Measurements from ENCODE around the gene KYNU.
"Not testable (repeated sequence)": the region's sequence is repeated elsewhere in the genome, so short reads cannot be mapped to it uniquely, and the experiment has no call there.

Gene KYNU

DNA sequence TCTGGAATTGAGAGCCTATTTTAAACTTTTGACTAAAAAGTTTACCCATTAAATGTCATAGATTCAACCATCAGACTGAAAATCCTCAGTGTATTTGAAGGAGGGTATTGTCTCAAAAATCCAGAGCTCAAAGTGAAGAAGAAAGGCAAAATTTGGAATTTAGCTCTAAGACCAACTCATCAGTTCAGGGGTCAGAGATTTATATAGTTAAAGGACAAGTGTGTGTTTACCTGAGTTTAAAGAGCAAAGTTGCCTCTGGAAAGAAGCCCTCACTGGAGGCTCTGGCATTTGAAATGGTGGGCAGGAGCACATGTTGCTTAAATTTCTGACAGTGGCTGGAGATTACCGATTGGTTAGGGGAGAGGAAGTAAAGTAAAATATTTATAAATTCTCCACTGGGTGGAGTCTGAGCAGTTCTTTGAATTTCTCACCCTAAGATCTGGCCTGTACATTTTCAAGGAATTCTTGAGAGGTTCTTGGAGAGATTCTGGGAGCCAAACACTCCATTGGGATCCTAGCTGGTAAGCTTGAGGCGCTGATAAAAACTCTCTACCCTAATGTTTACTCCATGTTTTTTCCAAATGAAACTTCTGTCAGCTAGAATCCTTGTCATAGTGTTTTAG, at the start of gene KYNU:
Gene KYNU (plus strand): TSS at position 449 of the 623 bp plus-strand sequence. CDS start 7,704 bp downstream, outside the sequence.
- ATAC-seq (no peak), DNase-seq (no peak)

DNA sequence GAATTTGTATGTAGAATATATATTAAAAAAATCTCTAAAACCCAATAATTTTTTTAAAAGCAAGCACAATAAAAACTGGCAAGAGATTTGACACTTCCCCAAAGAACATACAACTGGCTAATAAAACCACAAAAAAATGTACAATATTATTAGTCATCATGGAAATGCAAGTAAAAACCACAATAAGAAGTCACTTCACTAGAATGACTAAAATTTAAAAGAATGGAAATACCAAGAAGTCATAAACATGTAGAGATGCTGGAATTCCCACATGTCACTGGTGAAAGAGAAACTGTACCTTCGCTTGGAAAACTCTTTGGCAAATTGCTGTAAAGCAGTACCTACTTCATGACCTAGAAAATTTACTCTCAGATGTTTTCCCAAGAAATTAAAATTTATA, 43.4 kb upstream of the KYNU start:
- ATAC-seq (no peak), DNase-seq (no peak)

DNA sequence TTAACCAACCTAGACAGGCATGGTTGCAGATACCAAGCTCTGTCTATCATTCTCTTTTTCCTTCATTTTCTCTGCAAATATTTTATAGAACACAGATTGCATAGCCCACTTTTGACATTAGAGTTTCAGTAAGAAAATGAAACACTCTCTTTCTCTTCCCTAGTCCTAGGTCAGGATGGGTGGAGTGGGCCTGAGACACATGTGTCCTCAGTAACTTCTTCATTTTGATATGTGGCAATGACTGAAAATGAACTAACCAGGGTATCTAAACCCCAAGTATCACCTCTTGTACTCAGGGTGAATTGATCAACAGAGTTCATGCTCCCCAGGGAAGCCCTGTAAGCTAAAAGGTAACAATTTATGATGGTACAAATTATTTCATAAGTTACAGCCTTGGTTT, 37.0 kb upstream of the KYNU start:
- ATAC-seq (no peak), DNase-seq (no peak)

DNA sequence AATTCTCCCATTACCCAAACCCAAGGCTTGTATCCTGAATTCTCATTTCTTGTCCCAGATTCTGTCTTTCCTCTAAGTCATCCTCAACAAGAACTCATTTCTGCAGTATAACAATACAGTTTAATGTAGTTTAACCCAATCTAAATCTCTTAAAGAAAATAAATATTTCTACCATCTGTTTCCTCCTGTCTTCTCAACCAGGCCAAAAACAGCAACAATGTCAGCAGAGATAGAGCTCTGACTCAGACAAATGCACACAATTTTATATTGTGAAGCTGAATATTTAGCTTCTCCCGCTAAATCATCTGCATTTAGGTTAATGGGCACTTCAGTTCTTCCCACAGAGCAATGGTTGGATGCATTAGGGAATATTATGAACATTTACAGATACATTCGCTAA, 35.7 kb upstream of the KYNU start:
- ATAC-seq (no peak), DNase-seq (no peak)

DNA sequence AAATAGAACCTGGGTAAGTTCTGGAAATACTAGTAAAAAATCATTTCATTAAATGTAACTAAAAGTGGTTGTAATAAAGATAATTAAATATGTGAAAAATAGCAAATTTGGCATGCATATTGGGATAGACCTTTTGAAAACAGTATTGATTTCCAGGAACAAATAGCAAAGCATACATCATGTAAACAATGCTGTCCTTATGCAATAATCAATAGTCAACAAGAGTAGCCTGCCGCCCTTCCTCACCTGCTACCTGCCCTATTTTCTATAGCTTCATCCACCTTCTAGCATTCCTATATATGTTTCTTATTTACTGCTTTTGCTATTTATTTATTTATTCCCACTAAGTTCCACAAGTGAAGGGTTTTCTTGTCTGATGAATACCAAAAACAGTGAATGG, 35.1 kb upstream of the KYNU start:
- DNase-seq (no peak), ATAC-seq (no peak)

DNA sequence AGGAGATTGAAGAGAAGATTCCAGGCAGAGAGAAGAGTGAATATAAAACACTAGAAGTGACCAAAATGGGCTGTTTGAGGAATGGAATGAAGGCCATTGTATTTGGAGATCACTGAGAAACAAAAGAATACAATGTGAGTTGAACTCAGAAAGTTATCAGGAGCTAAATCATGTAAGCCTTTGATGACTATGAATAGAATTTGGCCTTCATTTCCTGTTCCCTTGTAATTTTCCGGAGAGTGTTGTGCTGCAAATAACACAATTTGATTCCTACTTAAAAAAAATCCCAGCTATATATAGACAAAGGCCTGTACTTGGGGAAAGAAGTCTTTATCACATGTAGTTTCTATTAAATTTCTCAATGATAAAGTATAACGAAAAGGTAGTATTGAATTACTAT, 33.7 kb upstream of the KYNU start:
- ATAC-seq (no peak), DNase-seq (no peak)

DNA sequence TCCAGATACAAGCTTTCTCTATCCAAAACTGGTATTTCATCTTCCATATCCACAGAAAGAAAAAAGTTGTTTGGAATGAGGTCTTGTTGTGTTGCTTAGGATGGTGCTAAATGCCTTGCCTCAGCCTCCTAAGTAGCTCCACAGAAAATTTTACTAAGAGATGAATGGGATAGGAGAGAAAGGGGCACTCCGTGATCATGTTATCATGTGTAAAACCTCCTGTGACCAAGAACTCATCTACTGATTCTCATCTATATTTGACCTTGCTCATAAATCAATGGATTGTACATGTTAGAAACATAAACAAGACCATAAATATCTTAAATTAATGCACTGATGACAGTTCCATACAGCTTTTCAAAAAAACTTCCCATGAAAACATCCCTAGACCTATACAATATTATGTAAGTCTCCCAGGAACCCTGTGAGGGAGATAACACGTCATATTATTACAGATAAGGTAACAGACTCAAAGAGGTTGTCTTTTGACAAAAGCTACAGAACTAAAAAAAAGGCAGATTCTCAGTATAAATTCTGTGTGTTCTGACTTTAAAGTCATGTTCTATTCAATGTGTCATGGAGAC, 29.3 kb upstream of the KYNU start:
- DNase-seq (no peak), ATAC-seq (no peak)

DNA sequence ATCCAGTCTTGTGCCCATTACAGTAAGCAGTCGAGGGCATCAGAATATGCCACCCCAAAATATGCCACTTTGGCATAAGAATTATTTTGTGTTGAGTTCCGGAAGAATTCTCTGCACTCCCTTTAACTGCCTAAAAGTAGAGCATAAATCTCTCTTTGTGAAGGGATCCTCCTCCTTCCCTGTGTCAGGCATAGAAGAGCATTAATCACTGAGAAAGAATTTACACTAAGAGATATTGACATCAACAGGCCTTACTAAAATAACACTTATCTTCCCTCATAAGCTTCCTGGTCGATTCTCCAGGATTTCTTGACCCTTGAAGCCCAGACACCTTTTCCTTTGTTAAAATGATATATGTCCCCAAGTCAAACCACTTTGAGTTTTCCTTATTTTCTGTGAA, 27.6 kb upstream of the KYNU start:
- DNase-seq = no peak
- no peak for ATAC-seq

DNA sequence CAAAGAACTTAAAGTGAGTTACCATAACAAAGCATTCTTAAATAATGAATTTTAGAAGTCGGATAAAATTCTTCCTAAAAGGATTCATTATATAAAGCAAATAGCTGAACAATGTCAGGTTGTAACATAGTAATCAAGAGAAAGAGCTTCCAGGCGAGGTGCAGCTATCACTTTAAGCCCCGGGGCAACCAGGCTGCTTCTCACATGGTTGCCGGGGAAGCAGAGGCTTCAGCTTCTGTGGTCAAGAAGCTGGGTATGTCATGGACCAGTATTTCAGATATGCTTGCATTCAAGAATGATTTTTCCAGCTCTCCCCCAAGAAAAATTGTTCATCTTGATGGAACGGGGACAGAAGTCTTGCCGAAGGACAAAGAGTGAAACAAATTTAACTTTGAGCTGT, 23.6 kb upstream of the KYNU start:
- ATAC-seq (no peak), DNase-seq (no peak)

DNA sequence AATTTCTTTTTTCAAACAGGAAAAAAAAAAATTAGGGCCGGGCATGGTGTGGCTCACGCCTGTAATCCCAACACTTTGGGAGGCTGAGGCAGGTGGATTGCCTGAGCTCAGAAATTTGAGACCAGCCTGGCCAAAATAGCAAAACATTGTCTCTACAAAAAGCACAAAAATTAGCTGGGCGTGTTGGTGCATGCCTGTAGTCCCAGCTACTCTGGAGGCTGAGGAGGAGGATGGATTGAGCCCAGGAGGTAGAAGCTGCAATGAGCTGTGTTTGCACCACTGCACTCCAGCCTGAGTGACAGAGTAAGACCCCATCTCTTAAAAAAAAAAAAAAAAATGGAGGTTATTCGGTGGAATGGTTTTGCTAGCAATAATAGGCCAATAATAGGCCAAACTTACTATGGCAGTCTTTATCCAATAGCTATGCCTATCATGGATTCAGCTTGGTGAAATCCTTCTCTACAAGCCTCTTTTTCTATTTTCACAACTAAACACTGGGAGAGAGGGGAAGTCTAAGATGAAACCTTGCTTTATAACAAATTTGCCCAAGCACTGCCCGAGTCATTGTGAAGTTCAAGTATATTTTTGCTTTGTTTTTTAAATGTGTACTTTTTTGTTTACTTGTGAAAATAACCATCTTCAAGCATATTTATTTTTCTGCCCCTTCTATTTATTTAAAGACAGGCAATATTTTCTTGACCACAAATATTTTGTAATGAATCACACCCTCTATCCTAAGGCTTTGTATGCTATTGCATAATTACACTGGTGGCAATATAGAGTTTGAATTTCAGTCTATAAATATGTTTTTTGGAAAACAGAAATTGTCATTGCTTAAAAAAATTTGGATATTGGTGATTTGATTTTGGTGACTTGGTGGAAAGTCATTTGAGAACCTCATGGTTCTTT, 20.0 kb upstream of the KYNU start:
- no peak for ATAC-seq
- DNase-seq = no peak

DNA sequence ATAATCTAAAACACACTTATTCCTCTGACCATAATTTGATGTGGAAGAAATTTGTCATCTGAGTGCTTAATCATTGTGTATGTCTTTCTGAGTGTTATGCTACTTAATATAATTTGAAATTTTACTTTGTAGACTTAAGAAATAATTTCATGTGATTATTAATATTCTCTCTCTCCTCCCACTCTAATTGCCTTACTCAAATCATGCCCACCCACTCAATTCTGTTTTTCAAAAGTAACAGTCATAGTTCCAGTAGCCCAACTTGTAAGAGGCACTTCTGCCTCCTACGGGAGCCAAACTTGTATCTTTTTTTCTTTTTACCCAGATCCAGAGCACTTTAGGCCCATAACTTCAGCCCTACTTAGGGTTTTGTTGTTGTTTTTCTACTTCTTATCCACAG, 18.5 kb upstream of the KYNU start:
- DNase-seq (no peak), ATAC-seq (no peak)

DNA sequence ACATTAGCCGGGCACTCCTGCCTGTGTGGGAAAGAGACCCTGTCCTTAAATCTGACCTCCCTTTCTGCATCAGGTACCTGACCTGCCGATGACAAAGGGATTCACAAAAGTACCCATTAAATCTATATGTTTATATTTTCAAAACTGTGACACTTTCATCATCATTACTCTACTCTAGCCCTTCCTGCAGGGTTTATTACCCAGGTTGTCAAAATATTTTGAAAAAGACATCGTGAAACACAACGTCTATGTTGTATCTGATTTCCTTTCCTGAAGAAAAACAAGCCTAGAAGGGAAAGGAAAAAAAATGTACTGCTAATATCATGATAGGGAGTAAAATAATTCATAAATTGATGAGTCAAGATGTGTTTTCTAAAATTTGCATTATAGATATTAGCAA, 15.2 kb upstream of the KYNU start:
- no peak for DNase-seq
- ATAC-seq = no peak

DNA sequence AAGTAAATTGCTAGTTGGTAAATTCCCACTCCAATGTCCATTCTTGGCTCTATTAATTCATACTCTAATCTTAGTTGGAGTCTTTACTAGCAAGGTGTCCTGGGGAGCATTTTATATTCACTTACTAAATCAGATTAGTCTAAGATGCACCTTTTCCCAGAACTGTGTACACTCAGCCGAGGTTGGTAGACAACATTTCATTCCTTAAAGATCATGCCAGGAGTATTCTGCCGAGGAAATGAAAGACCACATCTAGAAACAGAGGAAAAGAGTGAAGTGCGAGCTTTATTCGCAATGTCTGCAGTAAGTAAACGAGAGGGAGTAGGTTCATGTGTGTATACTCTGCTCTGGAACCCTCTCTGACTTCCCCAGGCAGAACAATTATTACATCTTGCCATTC, 14.6 kb upstream of the KYNU start:
- DNase-seq (no peak), ATAC-seq (no peak)

DNA sequence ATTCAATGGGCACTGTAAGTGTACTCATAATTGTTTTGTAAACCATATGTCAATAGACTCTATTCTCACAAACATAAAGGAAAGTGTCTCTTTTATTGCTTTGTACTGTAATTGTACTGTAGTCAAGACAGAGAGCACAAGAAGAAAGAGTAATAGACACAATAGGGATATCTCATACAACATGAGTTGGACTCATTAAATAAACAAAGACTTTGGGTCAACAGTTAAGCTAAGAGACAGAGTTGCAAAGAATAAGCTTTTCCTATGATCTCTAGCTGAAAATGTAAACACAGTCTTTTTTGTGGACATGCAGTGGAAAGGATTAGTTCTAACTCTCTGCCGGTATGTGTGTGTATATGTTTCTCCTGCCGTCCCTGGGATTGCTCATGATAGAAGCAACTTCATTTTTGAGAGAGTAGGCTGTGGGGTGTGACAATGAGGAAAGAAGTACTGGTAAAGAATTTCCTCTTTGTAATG, 13.9 kb upstream of the KYNU start:
- no peak for DNase-seq
- ATAC-seq = no peak

DNA sequence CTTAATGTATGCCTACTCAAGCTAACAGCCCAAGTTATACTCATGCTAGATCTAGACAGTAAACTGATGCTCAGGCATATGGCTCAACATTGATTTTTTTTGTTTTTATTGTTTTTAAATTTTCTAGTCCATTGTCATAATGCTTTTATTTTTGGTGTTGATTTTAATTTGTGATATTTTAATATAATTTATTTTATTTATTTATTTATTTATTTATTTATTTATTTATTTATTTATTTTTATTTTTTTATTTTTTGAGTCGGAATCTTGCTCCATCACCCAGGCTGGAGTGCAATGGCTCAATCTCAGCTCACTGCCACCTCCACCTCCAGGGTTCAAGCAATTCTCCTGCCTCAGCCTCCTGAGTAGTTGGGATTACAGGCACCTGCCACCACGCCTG, 12.9 kb upstream of the KYNU start:
- DNase-seq, ATAC-seq: not testable (repeated sequence)

DNA sequence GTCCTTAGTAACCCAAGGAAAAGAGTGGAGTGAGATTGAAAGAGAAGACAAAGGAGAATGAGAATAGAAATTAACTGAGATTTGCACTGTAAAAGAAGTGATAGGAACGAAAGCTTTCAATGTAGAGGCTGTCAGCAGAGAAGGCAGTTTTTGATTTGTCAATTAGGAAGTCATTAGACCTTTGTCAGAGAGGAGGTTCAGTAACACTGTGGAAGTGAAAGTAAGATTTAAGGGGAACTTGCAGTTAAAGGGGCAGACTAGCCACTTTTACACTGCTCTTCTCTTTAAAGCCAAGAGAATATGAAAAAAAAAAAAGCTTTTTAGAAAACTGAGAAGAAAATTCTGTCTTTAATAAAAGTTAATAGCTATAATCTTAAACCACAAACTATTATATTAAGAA, 11.5 kb upstream of the KYNU start:
- ATAC-seq = no peak
- no peak for DNase-seq

DNA sequence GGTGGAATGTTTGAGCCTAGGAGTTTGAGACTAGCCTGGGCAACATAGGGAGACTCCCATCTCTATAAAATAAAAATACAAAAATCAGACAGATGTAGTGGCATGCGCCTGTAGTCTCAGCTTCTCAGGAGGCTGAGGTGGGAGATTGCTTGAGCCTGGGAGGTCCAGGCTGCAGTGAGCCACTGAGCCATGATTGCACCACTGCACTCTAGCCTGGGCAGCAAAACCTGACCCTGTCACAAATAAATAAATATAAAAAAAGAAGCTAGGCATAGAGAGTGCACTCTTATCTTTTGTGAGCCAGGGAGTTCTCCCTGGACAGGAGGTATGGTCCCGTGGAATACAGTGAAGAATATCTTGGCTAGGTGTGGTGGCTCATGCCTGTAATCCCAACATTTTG, 11.0 kb upstream of the KYNU start:
- no peak for DNase-seq
- ATAC-seq = no peak

DNA sequence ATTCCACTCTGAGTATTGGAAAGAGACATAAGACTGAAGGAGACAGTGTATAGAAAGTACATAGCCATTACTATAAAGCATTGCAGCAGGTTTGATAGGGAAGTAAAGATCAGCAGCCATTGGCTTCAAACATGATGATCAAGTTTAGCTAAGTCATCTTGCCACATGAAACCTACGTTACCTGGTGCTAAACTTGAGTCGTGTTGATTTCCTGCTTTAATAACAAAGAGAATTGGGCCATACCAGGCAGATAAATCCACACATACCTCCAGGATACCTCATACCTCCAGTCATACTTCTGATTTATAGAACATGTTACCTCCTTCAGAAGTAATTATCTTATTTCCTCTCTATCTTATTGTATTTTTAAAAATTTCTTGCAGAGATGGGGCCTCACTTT, 10.3 kb upstream of the KYNU start:
- DNase-seq (no peak), ATAC-seq (no peak)

DNA sequence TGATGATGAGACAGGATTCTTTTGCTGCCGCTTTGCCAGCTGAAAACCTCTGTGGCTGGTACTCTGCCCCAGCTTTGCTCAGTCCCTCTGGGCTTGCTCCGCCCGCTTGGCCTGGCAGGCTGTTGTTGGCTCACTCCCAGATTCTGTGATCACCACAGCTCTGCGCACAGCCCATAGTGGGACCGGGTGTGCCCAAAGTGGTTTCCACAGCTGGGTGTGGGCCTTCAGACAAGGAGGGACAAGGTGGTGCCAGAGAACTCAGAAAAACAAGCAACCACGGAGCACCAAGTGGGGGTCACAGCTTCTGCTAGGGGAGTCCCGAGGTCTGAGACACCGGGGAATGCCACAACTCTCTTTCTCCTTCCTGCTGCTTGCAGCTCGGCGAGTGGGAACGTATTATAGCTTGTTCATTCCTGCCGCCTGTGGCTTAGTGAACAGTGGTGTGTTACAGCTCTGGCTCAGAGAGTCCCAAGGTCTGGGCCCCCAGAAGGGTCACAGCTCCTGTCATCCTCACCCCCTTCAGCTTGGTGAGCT, 9.2 kb upstream of the KYNU start:
- DNase-seq = peak; percentile 6
- ATAC-seq = peak; percentile 48

DNA sequence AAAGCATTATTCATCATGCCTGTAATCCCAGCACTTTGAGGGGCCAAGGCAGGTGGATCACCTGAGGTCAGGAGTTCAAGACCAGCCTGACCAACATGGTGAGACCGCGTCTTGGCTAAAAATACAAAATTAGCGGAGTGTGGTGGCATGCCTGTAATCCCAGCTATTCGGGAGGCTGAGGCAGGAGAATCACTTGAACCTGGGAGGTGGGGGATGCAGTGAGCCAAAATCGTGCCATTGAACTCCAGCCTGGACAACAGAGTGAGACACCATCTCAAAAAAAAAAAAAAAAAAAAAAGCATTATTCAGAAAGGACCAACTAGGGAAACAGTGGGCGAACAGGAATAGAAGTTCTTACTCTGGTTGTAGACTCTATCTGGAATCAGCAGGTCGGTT, 8.4 kb upstream of the KYNU start:
- not testable (repeated sequence) for DNase-seq, ATAC-seq

DNA sequence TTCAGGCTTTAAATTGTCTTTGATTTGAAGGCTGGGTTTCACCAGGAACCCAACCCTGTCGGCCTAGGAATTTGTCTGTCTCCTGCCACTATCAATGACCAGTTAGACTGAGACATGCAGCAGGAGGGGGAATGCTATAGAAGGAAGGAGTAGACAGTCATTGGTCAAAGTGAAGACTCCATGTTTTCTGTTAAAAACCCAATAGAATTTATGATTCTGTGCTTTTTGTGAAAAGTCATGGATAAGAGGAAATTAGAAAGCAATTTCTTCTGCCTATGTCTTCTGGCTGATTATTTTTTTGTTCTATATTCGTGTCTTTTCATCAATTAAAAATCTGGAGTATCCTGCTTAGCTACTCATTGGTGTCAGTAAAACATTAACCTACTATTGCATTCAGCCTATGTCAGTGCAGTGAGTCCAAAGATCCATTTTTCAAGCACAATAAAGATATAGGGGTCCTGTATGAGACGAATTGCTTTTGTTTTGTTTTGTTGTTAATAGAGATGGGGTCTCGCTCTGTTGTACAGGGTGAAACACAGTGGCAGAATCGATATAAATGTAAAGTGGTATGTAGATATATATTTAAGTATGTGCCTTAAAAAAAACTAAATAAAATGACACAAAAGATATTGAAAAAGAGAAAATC, 7.9 kb upstream of the KYNU start:
- ATAC-seq (no peak), DNase-seq (no peak)

DNA sequence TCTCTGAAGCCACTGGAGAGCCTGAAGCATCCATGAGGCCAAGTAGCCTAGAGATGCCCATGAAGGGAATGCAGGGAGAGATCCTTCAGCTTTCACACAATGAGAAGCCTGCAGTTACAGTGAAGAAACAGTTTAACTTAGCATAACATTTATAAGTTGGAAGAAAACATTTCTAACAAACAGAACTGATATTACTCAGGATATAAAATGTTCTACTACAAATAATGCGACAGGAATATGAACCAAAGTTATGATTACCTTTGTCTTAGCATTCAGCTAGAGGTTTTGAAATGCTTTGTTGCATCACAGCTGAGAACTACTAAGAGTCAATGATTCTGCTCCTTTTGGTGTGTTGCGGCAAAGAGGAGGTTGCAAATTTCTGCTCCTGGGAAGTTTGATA, 6.9 kb upstream of the KYNU start:
- ATAC-seq = no peak
- DNase-seq = no peak

DNA sequence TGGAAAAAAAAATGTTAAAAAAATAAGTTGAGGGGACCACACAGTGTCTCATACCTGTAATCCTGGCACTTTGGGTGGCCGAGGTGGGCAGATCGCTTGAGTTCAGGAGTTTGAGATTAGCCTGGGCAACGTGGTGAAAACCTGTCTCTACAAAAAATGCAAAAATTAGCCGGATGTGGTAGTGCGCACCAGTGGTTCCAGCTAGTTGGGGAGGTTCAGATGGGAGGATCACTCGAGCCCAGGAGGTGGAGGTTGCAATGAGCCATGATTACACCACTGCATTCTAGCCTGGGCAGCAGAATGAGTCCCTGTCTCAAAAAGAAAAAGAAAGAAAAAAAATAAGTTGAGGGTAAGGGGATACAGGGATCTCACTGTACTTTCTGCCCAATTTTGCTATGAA, 6.1 kb upstream of the KYNU start:
- ATAC-seq = no peak
- no peak for DNase-seq

All from stimulated activated naive CD8-positive, alpha-beta T cell treated with anti-CD3 and anti-CD28 coated beads, Interleukin-15, Interleukin-2, amounts not matched to agents 100 U/mL and 50 U/mL, for 24 hours (primary cell).